NCI-H524 treated with DMSO at 0.1 percent for 48 hours (cell line): ENCODE data around the gene ABCA4.

Source experiments
- DNase-seq: peaks from one replicate; lab custom pipeline; 2025; lab: John Stamatoyannopoulos, UW

Gene ABCA4

DNA sequence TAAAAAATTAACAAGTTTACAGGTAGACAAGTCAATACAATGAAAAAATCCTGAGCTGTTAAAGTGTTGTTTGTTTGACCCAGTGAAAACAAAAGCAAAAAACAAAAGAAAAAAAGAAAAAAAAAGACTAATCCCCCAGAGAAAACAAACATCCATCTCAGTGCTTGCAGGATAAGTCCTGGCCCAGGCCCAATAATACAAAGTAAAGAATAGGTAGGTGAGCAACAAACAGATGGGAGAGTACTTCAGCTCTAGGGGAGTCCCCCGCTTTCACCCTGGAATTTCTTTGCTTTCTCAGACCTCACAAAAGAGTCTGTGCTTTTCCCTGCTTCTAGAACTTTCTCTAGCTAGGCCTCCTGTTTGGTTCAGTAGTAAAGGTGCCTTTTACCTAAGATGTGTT lies 70.3 kb downstream of the ABCA4 start:
- DNase-seq, result no peak

- DNase-seq, result no peak
These were observed 70.7 kb downstream of the ABCA4 start for GRCh38 chr1:94050254-94050653.

DNA sequence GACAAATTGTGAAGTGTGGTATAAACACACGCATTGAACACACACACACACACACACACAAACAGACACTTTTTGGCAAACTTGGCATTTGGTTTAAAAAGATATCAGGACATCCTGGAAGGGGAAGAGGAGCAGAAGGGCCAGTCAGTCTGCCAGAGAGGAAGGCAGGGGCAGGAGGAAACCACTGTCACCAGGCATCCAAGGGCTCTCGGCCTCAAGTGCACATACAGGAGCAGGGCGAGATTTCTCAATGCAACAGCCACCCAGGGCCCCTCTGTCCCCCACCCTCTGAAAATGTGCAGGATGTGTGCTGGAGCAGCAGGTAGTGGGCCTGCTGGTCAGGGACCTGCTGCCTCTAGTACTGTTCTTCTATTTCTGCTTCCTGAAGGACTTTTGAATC lies 71.2 kb downstream of the ABCA4 start:
- DNase-seq, result no peak

- no peak for DNase-seq
These were observed 72.4 kb downstream of the ABCA4 start for GRCh38 chr1:94048413-94049164.

- DNase-seq, result no peak
These were observed 73.0 kb downstream of the ABCA4 start for GRCh38 chr1:94047949-94048348.

GRCh38 chr1:94045465-94046056 lies 75.4 kb downstream of the ABCA4 start:
- peak; percentile 48 for DNase-seq

GRCh38 chr1:94044891-94045290 lies 76.1 kb downstream of the ABCA4 start:
- no peak for DNase-seq

- DNase-seq, result no peak
These were observed 76.6 kb downstream of the ABCA4 start for GRCh38 chr1:94044290-94044790.

DNA sequence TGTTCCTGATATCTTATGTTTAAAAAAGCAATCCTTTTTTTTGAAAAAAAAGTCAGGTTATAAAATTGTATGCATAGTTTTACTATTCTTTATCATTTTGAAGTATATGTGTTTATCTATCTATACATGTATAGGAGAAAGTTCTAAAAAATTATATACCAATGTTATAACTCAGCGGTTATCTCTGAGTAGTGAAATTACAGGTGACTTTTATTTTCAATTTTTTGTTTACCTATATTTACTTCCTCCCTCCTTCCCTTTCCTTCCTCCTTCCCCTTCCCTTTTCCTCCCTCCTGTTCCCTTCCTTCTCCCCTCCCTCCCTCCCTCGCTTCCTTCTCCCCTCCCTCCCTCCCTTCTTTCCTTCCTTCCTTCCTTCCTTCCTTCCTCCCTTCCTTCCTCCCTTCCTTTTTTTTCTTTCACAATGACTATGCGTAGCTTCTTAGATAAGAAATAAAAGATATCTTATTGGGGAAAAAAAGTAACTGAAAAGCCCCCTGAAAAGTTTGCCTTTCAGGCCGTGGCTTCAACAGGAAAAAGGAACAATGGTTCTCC lies 77.1 kb downstream of the ABCA4 start:
- DNase-seq, result no peak

GRCh38 chr1:94042388-94042787 lies 78.6 kb downstream of the ABCA4 start:
- no peak for DNase-seq

DNA sequence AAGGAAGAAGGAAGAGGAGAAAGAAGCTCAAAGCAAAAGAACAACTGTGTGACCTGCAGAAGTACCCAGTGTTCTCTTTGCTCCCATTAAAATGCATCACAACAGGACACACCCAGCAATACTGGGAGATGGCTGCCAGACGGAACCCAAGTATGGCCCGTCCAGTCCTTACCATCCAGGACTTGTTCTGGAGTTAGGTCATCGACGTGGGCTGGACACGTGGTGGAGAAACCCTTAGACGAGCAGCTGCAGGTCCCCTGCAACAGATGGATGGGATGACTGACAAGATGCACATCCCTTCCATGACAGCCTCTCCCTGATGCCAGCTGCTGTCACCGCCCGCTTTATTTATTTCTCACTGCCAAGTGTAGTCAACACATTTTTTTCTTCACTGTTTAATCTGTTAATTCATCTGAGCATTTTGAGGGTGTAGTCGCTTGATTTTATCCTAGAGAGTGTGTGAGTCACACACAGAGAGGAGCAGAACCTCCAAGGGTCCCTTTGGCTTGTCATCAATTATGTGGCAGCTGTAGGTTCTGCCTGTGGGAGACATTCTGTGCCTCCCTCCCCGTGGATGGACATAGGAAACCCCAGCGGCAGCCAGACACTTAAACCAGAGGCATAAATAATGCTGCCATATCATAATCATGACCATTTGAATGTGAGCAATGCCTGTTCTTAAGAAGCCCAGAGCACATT lies 80.9 kb downstream of the ABCA4 start:
- DNase-seq, result peak; percentile 76

GRCh38 chr1:94039514-94039870 lies 81.5 kb downstream of the ABCA4 start:
- DNase-seq, result no peak

GRCh38 chr1:94038511-94038910 lies 82.4 kb downstream of the ABCA4 start:
- no peak for DNase-seq

DNA sequence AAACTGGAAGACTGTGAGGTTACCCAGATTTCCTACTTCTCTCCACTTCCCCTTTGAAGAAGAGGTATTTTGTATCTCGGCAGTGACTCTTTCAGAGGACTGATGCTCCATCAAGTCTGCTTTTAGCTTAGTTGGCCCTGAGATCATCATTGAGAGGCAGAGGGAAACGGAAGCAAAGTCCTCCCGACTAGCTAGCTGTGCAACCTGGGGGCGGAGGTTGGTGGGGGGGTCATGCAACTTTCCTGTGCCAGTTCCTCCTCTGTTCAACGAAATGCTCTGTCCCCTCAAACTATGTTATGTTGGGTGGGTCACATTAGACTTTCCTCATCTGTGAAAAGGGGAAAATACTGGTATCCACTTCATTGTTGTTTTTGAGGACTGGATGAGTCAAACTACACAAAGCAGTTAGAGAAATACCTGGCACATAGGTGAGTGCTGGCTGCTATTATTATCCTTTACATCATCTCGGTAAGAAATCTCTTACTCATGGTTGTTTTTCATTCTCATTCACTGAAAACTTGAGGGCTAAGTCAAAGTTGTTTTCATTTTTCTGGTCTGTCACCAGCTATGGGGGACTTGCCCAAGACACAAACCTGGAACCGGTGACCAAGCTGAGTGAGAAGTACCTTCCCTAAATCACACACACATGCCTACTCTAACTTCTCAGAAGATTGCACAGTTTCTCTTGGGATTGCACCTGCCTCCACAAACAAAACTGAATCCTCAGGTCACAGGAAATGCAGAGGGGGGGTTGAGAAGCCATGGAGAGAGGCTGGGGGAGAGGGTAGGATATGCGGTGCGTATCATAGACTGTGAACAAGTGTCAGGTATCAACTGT lies 83.3 kb downstream of the ABCA4 start:
- DNase-seq, result no peak

- DNase-seq, result no peak
These were observed 84.2 kb downstream of the ABCA4 start for GRCh38 chr1:94036730-94037129.

DNA sequence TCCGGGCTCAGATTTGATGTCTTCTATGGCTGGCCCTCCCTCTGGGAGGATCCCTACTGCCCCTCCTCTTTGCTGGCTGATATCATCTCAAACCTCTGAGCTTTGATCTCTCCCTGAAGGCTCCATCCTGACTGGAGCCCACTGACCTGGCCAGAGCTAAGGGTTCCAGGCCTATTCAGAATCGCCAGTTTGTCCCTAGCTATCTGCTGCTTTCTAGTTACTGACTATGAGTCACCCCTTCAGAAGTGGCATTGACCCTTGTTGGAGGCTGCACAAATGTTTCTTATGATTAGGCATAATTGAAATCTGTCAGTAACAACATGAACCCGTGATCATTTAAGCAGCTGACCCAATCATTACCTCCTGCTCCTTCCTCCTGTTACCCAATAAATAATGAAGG lies 87.1 kb downstream of the ABCA4 start:
- no peak for DNase-seq

- no peak for DNase-seq
These were observed 88.3 kb downstream of the ABCA4 start for GRCh38 chr1:94032637-94033036.

DNA sequence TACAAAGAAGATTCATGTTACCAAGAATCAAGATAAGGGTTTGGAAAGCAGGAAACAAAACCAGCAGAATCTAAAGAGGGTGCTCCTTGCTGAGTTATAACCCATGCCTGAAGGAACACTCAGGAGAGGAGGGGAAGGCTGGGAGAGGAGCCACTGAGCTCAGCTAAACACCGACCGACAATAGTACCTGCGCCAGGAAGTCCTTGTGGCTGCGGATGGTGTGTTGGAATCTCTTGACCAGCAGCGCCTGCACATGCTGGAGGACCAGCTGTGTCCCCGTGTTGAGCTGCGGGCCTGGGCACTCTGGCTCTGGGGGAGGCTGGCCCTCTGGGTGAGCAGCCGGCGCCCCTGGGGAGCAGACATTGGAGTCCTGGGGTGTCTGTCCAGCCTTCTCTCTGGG lies 89.4 kb downstream of the ABCA4 start:
- DNase-seq, result no peak

DNA sequence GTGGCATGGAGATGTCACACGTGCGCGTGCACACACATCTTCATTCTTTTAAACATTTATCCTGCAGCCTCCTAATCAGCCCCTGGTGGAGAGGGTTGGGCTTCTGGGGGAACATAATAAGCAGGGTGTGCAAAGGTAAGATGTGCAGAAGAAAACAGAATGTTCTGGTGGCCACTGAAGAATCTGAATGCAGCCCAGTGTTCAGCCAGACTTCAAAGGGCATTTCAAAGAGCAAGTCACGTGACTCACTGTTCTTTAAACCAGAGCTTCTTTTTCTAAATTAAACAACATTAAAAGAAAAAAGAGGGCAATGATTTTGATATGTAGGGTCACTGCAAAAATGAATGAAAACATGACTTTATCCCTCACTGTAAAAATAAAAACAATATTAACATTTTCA lies 89.8 kb downstream of the ABCA4 start:
- no peak for DNase-seq

DNA sequence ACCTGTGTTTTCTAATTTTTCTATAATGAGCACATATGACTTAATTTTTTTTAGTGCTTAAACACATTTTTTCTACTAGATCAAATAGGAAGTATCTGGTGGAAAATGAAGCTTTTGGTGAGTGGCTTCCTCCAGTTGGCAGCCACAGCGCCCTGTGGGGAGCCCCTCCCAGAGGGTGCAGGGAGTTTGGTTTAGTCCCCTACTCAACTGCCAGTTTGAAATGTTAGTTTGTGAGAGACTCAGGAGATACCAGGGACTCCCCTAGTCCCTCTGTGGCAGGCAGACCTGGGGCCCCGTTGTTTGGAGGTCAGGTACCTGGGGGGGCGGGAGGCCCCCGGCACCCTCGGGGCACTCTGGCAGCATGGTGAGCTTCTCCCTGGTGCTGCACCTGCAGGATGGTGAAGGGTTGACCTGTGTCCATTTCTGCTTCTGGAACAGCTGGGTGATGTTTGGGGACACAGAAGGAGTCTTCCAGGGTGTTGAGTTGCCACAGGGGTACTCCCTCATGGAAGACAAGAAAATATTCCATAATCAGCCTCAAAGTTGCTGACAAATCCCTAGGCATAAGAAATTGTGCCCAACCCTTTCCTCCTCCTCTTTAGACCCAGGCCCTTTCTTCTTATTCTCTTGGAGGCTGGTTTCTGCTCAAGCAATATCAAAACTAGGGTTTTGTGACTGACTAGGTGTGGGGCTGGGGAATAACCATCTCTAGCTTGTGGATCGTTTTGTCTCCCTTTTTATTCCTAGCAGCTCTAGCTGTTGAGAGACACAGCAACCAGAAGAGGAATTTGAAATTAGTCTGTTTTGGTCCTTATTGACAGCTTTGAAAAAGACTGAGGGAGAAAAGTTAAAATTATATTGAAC lies 91.6 kb downstream of the ABCA4 start:
- DNase-seq, result no peak
